NCI-H2107 treated with DMSO at 0.1 percent for 48 hours (cell line): ENCODE measurements around the gene SPEM3.

Experiments used
- DNase-seq: peaks from one replicate; lab custom pipeline; 2025; ENCODE audit not compliant: unreplicated experiment; lab: John Stamatoyannopoulos, UW

Gene SPEM3

GRCh38 chr17:7403977-7404736, 24.5 kb upstream of the SPEM3 start, which contains the start of gene TMEM256:
Gene TMEM256, minus strand, starts transcription at chr17:7404097. Its CDS starts 13 bp downstream, at chr17:7404084.
- peak; percentile 85 for DNase-seq

- no peak for DNase-seq
Measured at GRCh38 chr17:7404737-7405349, 23.8 kb upstream of the SPEM3 start.

- no peak for DNase-seq
Measured at GRCh38 chr17:7405350-7406234, 23.1 kb upstream of the SPEM3 start.

GRCh38 chr17:7406235-7406825, 22.3 kb upstream of the SPEM3 start:
- no peak for DNase-seq

- DNase-seq: no peak
Measured at GRCh38 chr17:7407082-7407481, 21.6 kb upstream of the SPEM3 start.

- no peak for DNase-seq
Measured at GRCh38 chr17:7407485-7408251, 21.0 kb upstream of the SPEM3 start, which contains the start of gene NLGN2. Gene NLGN2, plus strand, starts transcription at chr17:7407845. Its CDS starts 411 bp downstream, at chr17:7408256.

GRCh38 chr17:7408252-7408727, 20.4 kb upstream of the SPEM3 start:
- no peak for DNase-seq

GRCh38 chr17:7408863-7409262, 19.8 kb upstream of the SPEM3 start:
- DNase-seq: no peak

GRCh38 chr17:7409716-7410115, 18.9 kb upstream of the SPEM3 start:
- DNase-seq: no peak

- DNase-seq: no peak
Measured at GRCh38 chr17:7410634-7411426, 17.8 kb upstream of the SPEM3 start.

- no peak for DNase-seq
Measured at GRCh38 chr17:7411427-7411750, 17.3 kb upstream of the SPEM3 start.

- no peak for DNase-seq
Measured at GRCh38 chr17:7413346-7413985, 15.2 kb upstream of the SPEM3 start.

GRCh38 chr17:7414837-7415236, 13.8 kb upstream of the SPEM3 start:
- DNase-seq: no peak

- DNase-seq: no peak
Measured at GRCh38 chr17:7415784-7416183, 12.9 kb upstream of the SPEM3 start.

GRCh38 chr17:7416323-7416722, 12.3 kb upstream of the SPEM3 start:
- no peak for DNase-seq

- no peak for DNase-seq
Measured at GRCh38 chr17:7417056-7417655, 11.5 kb upstream of the SPEM3 start.

GRCh38 chr17:7418472-7419152, 10.0 kb upstream of the SPEM3 start:
- no peak for DNase-seq
